HUES48 (cell line): ENCODE data around the gene EPN2.
"Not testable (repeated sequence)": the region's sequence is repeated elsewhere in the genome, so short reads cannot be mapped to it uniquely, and the experiment has no call there.

Source experiments
- H3K27ac ChIP-seq: one replicate; pipeline ENCODE4 v1.7.0; 2013; ENCODE audit warnings: low read depth, low read length, inconsistent platforms
- H3K27me3 ChIP-seq: 2 replicates; pipeline ENCODE4 v1.6.1; 2013; ENCODE audit warnings: mild to moderate bottlenecking, low read length; ENCODE audit not compliant: control insufficient read depth, insufficient read depth
- H3K36me3 ChIP-seq: 2 replicates; pipeline ENCODE4 v1.6.1; 2013; ENCODE audit warnings: low read length; ENCODE audit not compliant: control insufficient read depth, insufficient read depth
- H3K4me1 ChIP-seq: 2 replicates; pipeline ENCODE4 v1.6.1; 2013; ENCODE audit warnings: mild to moderate bottlenecking, low read length; ENCODE audit not compliant: control insufficient read depth, insufficient read depth
- H3K4me3 ChIP-seq: 2 replicates; pipeline ENCODE4 v1.5.1; 2013; ENCODE audit warnings: mild to moderate bottlenecking, low read depth, low read length
- H3K9ac ChIP-seq: 2 replicates; pipeline ENCODE4 v1.6.1; 2013; ENCODE audit warnings: mild to moderate bottlenecking, low read depth, low read length, moderate library complexity
- H3K9me3 ChIP-seq: 2 replicates; pipeline ENCODE4 v1.6.1; 2013; ENCODE audit warnings: low read length; ENCODE audit not compliant: control insufficient read depth, insufficient read depth

EPN2 gene

DNA sequence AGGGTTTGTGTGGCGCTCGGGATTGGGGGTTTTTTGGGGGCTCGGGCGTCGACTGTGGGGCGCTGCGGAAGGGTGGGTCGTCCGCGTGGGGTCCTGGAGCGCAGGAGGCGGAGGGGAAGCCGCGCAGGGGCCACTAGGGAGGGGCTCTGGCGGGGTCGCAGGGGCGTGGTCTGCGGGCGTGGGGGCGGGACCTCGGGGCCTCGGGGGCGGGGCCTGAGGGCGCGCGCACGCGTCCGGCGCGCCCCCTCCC lies at the start of gene EPN2:
EPN2 (plus strand) TSS at position 228 of the 250 bp plus-strand sequence. CDS start 45,754 bp downstream, outside the sequence.
- Histone ChIP-seq H3K4me3 (peak within 1 kb of the TSS; percentile 94), H3K27ac (peak within 1 kb of the TSS; percentile 82), H3K9ac (peak within 1 kb of the TSS; percentile 68)
- not testable (repeated sequence) for H3K4me1 ChIP-seq, H3K27me3 ChIP-seq, H3K36me3 ChIP-seq, H3K9me3 ChIP-seq

DNA sequence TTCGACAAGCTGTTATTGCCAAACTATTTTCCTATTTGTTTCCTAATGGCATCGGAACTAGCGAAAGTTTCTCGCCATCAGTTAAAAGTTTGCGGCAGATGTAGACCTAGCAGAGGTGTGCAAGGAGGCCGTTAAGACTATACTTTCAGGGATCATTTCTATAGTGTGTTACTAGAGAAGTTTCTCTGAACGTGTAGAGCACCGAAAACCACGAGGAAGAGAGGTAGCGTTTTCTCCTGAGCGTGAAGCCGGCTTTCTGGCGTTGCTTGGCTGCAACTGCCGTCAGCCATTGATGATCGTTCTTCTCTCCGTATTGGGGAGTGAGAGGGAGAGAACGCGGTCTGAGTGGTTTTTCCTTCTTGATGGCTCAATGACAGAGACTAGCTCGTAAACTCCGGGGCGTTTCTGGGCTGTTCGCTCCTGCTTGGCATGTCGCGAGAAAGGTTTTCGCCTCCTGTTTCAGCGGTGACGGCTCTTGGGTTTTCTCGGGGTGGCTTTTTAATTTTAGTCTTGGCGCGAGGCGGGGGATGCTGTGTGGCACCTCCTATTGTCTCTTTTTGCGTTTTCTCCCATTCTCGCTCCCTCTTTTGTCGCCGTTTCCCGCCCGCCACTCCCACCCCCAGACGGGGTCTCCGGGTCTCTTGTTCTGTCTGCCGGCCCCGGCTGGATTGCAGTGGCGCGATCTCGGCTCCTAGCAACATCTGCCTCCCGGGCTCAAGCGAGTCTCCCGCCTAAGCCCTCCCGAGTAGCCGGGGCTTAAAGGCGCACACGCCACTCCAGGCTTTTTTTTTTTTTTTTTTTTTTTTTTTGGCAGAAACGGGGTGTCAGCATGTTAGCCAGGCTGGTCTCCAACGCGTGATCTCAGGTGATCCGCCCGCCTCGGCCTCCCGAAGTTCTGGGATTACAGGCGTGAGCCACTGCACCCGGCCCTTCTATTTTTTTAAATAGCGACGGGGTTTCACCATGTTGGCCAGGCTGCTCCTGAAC lies 49.0 kb upstream of the EPN2 start:
- H3K9me3 ChIP-seq, H3K9ac ChIP-seq, H3K4me3 ChIP-seq: not testable (repeated sequence)

DNA sequence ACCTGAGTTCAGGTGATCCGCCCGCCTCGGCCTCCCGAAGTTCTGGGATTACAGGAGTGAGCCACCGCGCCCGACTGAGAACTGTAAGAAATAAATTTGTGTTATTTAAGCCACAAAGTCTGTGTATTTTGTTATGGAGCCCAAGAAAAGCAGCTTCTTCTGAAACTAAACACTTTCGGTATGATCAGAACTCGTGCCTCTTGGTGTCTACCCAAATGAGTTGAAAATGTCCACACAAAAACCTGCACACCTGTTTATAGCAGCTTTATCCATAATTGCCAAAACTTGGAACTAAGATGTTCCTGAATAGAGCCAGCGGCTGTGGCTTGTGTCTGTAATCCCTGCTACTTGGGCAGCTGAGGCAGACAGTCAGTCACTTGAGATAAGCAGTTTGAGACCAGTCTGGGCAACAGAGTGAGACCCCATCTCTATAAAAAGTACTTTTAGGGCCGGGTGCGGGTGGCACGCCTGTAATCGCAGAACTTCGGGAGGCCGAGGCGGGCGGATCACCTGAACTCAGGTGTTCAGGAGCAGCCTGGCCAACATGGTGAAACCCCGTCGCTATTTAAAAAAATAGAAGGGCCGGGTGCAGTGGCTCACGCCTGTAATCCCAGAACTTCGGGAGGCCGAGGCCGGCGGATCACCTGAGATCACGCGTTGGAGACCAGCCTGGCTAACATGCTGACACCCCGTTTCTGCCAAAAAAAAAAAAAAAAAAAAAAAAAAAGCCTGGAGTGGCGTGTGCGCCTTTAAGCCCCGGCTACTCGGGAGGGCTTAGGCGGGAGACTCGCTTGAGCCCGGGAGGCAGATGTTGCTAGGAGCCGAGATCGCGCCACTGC lies 48.1 kb upstream of the EPN2 start:
- not testable (repeated sequence) for H3K4me3 ChIP-seq, H3K4me1 ChIP-seq, H3K27ac ChIP-seq, H3K36me3 ChIP-seq, H3K27me3 ChIP-seq, H3K9ac ChIP-seq, H3K9me3 ChIP-seq

More for the DNA sequence above, 49.0 kb upstream of the EPN2 start:
- not testable (repeated sequence) for H3K27ac ChIP-seq, H3K4me1 ChIP-seq, H3K27me3 ChIP-seq, H3K36me3 ChIP-seq

DNA sequence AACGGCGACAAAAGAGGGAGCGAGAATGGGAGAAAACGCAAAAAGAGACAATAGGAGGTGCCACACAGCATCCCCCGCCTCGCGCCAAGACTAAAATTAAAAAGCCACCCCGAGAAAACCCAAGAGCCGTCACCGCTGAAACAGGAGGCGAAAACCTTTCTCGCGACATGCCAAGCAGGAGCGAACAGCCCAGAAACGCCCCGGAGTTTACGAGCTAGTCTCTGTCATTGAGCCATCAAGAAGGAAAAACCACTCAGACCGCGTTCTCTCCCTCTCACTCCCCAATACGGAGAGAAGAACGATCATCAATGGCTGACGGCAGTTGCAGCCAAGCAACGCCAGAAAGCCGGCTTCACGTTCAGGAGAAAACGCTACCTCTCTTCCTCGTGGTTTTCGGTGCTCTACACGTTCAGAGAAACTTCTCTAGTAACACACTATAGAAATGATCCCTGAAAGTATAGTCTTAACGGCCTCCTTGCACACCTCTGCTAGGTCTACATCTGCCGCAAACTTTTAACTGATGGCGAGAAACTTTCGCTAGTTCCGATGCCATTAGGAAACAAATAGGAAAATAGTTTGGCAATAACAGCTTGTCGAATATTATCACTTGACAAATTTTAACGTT lies 47.3 kb upstream of the EPN2 start:
- not testable (repeated sequence) for H3K9me3 ChIP-seq, H3K27me3 ChIP-seq, H3K4me3 ChIP-seq, H3K4me1 ChIP-seq, H3K9ac ChIP-seq, H3K36me3 ChIP-seq, H3K27ac ChIP-seq

DNA sequence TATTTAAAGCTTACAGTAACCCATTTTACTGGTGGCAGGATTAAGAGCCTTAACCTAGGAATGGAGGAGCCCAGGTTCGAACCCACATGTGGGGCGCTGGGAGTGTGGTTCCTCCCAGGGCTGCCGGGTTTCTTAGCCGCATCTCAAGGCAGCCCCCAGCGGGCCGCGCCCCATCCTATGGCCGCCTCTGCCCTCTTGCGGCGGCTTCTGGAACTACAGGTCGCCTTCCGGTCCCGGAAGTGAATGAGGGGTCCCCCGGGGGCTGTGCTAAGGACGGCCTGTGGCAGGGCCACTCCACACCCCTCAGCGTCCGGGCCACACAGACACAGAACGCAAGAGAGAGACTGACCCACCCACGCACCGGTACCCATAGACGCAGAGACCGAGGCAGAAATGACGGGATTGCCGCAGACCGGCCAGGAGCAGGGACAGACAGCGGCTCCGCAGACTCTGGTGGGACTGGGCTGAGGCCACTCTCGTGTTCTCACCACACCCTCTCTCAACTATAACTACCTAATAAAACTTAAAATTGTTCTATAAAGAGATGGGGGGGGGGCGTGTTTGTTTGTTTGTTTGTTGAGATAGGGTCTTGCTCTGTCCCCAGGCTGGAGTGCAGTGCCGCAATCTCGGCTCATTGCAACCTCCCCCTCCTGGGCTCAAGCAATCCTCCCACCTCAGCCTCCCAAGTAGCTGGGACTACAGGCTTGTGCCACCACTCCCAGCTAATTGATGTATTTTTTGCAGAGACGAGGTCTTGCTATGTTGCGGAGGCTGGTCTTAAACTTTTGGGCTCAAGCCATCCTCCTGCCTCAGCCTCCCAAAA lies 40.6 kb upstream of the EPN2 start:
- H3K4me3 ChIP-seq, H3K4me1 ChIP-seq, H3K9ac ChIP-seq: not testable (repeated sequence)

DNA sequence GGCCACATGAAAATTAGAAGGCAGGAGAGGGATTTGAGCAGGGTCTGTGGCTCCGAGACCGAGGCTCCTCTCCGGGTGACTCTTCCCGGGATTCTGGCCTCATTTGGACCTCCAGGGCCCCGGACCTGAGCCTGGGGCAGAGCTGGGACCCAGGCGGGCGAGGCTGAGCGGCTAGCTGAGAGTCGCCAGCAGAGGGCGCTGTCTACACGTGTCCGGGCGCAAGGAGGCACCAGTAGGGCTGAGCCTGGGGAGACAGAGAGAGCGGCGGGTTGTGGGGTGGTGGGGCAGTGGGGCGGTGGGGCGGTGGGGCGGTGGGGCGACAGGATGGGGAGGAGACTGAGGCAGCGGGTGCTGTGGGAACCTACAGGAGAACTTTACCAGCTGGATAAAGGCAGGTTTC lies 34.7 kb upstream of the EPN2 start:
- not testable (repeated sequence) for H3K9me3 ChIP-seq, H3K4me3 ChIP-seq, H3K9ac ChIP-seq, H3K4me1 ChIP-seq, H3K36me3 ChIP-seq, H3K27me3 ChIP-seq, H3K27ac ChIP-seq

More for the DNA sequence above, 40.6 kb upstream of the EPN2 start:
- not testable (repeated sequence) for H3K36me3 ChIP-seq, H3K27me3 ChIP-seq, H3K9me3 ChIP-seq, H3K27ac ChIP-seq

DNA sequence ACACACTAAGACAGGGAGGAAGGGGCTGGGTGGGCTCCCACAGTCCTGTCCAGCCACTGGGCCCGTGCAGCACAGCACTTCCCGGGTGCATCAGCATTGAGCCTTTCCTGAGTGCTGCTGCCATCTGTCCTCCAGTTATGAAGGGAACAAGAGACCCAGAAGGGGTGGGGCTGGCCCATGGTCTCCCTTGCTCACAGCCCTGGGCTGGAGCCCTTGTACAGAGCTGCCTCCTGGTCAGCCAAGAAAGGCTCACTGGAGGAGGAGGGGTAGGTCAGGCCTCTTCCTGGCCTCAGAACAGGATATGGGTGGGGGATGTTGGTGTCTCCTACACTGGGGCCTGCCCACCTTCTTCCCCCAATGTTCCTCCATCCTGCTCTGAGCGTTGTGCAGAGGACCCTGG lies 33.7 kb upstream of the EPN2 start:
- H3K9ac ChIP-seq, H3K4me1 ChIP-seq, H3K27me3 ChIP-seq, H3K4me3 ChIP-seq, H3K36me3 ChIP-seq, H3K27ac ChIP-seq, H3K9me3 ChIP-seq: not testable (repeated sequence)

DNA sequence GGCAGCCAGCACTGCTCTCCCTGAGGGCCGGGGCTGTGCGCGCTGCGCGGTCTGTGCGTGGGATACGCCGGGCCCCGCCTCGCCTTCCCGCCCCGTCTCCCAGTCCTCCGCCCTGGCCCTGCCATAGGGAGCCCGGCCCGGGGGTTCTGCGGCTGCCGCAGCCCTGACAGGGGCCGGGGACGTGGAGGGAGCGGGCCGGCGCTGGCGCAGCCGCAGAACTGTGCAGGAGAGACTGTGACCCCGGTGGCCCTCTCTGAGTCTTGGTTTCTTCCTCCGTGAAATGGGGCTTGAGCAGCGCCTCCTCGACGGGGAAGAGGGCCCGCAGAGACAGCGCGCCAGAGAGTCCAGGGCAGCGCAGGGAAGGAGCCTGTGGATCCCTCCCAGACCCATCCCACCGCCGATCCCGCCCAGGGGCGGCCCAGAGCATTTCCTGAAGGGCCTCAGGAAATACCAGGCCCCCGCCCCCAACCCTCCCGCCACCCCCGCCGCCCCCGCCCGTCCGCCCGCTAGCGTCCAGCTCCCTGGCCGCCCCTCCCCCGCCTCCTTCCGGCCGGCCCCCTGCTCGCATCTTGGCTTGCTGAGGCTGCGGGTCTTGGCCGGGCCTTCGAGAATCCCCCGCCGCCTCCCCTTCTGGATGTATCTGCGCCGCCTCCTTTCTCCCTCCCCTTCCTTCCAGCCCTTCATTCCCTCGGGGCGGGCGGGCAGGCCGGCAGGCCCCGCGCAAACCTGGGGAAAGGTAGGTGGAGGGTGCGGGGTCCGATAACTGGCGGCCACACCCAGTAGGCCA lies 21.9 kb upstream of the EPN2 start:
- H3K9me3 ChIP-seq, H3K9ac ChIP-seq, H3K36me3 ChIP-seq, H3K4me3 ChIP-seq, H3K4me1 ChIP-seq, H3K27ac ChIP-seq, H3K27me3 ChIP-seq: not testable (repeated sequence)

DNA sequence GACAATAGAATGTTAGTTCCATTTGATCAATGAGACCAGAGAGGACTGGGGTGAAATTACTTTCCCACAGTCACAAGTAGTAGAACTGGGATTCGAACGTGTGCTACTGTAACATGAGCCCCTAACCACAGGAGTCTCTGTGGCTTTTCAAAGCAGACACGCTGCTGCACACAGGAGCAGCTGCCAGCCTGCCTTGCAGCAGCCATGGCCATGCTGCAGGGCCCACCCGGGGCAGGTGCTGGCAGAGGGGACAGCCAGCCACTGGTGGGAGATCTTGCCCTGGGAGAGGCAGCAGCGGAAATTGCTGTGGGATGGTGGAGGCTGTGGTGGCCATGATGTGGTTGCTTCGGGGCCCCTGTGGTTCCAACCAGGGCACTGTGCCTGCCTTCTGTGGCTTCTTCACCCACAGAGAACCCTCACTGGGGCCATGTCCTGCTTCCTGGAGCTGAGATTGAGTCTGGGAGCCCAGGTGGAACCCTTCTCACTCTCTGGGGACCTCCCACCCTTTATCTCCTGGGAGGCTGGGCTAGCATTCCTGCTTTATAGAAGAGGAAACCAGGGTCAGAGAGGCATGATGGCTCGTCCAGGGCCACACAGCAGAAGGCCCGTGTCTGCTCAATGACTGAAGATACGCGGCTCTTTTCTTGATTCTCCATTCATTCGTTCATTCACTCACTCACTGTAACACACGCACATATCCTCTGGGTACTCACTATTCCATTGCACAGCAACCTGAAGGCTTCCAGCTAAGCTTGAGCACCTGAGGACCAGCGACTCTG lies 20.8 kb upstream of the EPN2 start:
- not testable (repeated sequence) for H3K4me3 ChIP-seq, H3K27ac ChIP-seq, H3K9me3 ChIP-seq, H3K27me3 ChIP-seq, H3K9ac ChIP-seq, H3K4me1 ChIP-seq, H3K36me3 ChIP-seq
